ENCODE data around the gene RNF39.

Gene RNF39

GRCh38 chr6:30071858-30072257 is 3.7 kb downstream of the RNF39 start:
- Histone ChIP-seq H3K36me3 (replicated peaks in 1 of 2; ENCODE audit: control insufficient read depth in 2 of 2, insufficient read depth in 2 of 2, low read length in 2 of 2) (peaks cover 2 to 19% of the 10 kb centered on the region in 2 donors), H3K27me3 (ENCODE audit: control insufficient read depth in 3 of 3, insufficient read depth in 3 of 3, low read depth in 1 of 3, low read length in 3 of 3) (peaks cover 17 to 64% (median 48%) of the 10 kb centered on the region in 3 experiments)
- WGBS, 2 donors (ENCODE audit: extremely low coverage in 2 of 2, insufficient read length in 2 of 2, insufficient replicate concordance in 1 of 2): no CpG with 5 or more reads among the region's 3 CpGs

GRCh38 chr6:30071081-30071818 is 4.3 kb downstream of the RNF39 start:
- no peak for DNase-seq (ENCODE audit: low spot score)
- H3K9me3 ChIP-seq (replicated peaks in 1 of 2; ENCODE audit: control insufficient read depth in 2 of 2, insufficient read depth in 1 of 2, low read depth in 1 of 2, low read length in 2 of 2): no peaks in the 10 kb centered on the region
- H3K14ac ChIP-seq (ENCODE audit: low read length): no peak overlapping the region
- no peak overlapping the region for H2BK15ac ChIP-seq (ENCODE audit: low read length)
- no peak overlapping the region for H4K8ac ChIP-seq (ENCODE audit: low read depth, low read length)
- no peak overlapping the region for H3K4ac ChIP-seq (ENCODE audit: low read length)
- H4K91ac ChIP-seq (ENCODE audit: low read depth, low read length, poor library complexity): no peak overlapping the region
- H3K23ac ChIP-seq (ENCODE audit: low read depth, low read length, poor library complexity): no peak overlapping the region
- H3K4me1 ChIP-seq (ENCODE audit: control insufficient read depth in 2 of 2, insufficient read depth in 1 of 2, low read depth in 1 of 2, low read length in 2 of 2): peaks cover 11 to 19% of the 10 kb centered on the region in 2 donors
- H2BK12ac ChIP-seq (ENCODE audit: low read length): no peak overlapping the region
- peak overlapping the region; percentile 40 for H3K4me2 ChIP-seq (ENCODE audit: insufficient read depth, low read length, poor library complexity, severe bottlenecking)
- no CpG with 5 or more reads among the region's 68 CpGs for WGBS, 2 donors (ENCODE audit: extremely low coverage in 2 of 2, insufficient read length in 2 of 2, insufficient replicate concordance in 1 of 2)
- H2BK5ac ChIP-seq (ENCODE audit: low read length): no peak overlapping the region
- H3K79me1 ChIP-seq (ENCODE audit: low read depth, low read length): no peaks in the 10 kb centered on the region
- no peak overlapping the region for H2BK120ac ChIP-seq (ENCODE audit: low read depth, low read length)
- H3K9ac ChIP-seq (ENCODE audit: low read depth, low read length, poor library complexity): peak overlapping the region; percentile 74
- H2AFZ ChIP-seq (ENCODE audit: low read length): no peak overlapping the region
- no peak overlapping the region for H3K4me3 ChIP-seq (ENCODE audit: low read length in 2 of 2)
- peaks cover 2 to 19% of the 10 kb centered on the region in 2 donors for H3K36me3 ChIP-seq (replicated peaks in 1 of 2; ENCODE audit: control insufficient read depth in 2 of 2, insufficient read depth in 2 of 2, low read length in 2 of 2)
- H3K27me3 ChIP-seq (ENCODE audit: control insufficient read depth in 3 of 3, insufficient read depth in 3 of 3, low read depth in 1 of 3, low read length in 3 of 3): peaks cover 17 to 58% (median 42%) of the 10 kb centered on the region in 3 experiments
- no peak overlapping the region for H3K27ac ChIP-seq (replicated peaks; ENCODE audit: low read length)
- no peak overlapping the region for H2AK5ac ChIP-seq (ENCODE audit: low read depth, low read length)
- H3K18ac ChIP-seq (ENCODE audit: low read length): no peak overlapping the region

More at GRCh38 chr6:30071858-30072257, 3.7 kb downstream of the RNF39 start:
- H4K8ac ChIP-seq (ENCODE audit: low read depth, low read length): no peak overlapping the region
- H3K4ac ChIP-seq (ENCODE audit: low read length): no peak overlapping the region
- H2BK120ac ChIP-seq (ENCODE audit: low read depth, low read length): no peak overlapping the region
- no peak overlapping the region for H2AK5ac ChIP-seq (ENCODE audit: low read depth, low read length)
- H3K4me2 ChIP-seq (ENCODE audit: insufficient read depth, low read length, poor library complexity, severe bottlenecking): no peak overlapping the region
- H3K23ac ChIP-seq (ENCODE audit: low read depth, low read length, poor library complexity): no peak overlapping the region
- no peak overlapping the region for H2AFZ ChIP-seq (ENCODE audit: low read length)
- no peaks in the 10 kb centered on the region for H3K79me1 ChIP-seq (ENCODE audit: low read depth, low read length)
- no peak overlapping the region for H2BK15ac ChIP-seq (ENCODE audit: low read length)
- no peak overlapping the region for H4K91ac ChIP-seq (ENCODE audit: low read depth, low read length, poor library complexity)
- H3K4me1 ChIP-seq (ENCODE audit: control insufficient read depth in 2 of 2, insufficient read depth in 1 of 2, low read depth in 1 of 2, low read length in 2 of 2): peaks cover 11 to 19% of the 10 kb centered on the region in 2 donors
- H3K14ac ChIP-seq (ENCODE audit: low read length): no peak overlapping the region
- no peaks in the 10 kb centered on the region for H3K9me3 ChIP-seq (replicated peaks in 1 of 2; ENCODE audit: control insufficient read depth in 2 of 2, insufficient read depth in 1 of 2, low read depth in 1 of 2, low read length in 2 of 2)
- no peak overlapping the region for H2BK5ac ChIP-seq (ENCODE audit: low read length)
- no peak overlapping the region for H2BK12ac ChIP-seq (ENCODE audit: low read length)
- DNase-seq (ENCODE audit: low spot score): no peak
- H3K18ac ChIP-seq (ENCODE audit: low read length): no peak overlapping the region
- no peak overlapping the region for H3K4me3 ChIP-seq (ENCODE audit: low read length in 2 of 2)
- H3K27ac ChIP-seq (replicated peaks; ENCODE audit: low read length): no peak overlapping the region
- no peak overlapping the region for H3K9ac ChIP-seq (ENCODE audit: low read depth, low read length, poor library complexity)

- Histone ChIP-seq H3K4me2 (ENCODE audit: insufficient read depth, low read length, poor library complexity, severe bottlenecking) (peak overlapping the region; percentile 58), H3K9me3 (replicated peaks in 1 of 2; ENCODE audit: control insufficient read depth in 2 of 2, insufficient read depth in 1 of 2, low read depth in 1 of 2, low read length in 2 of 2) (peaks cover 0 to 4% of the 10 kb centered on the region in 2 donors), H2BK120ac (ENCODE audit: low read depth, low read length) (no peak overlapping the region), H3K4me1 (ENCODE audit: control insufficient read depth in 2 of 2, insufficient read depth in 1 of 2, low read depth in 1 of 2, low read length in 2 of 2) (peaks cover 5 to 8% of the 10 kb centered on the region in 2 donors), H2AK5ac (ENCODE audit: low read depth, low read length) (no peak overlapping the region), H4K8ac (ENCODE audit: low read depth, low read length) (no peak overlapping the region), H3K27me3 (ENCODE audit: control insufficient read depth in 3 of 3, insufficient read depth in 3 of 3, low read depth in 1 of 3, low read length in 3 of 3) (peaks cover 6 to 21% (median 8%) of the 10 kb centered on the region in 3 experiments), H2BK5ac (ENCODE audit: low read length) (peak overlapping the region; percentile 72), H3K36me3 (replicated peaks in 1 of 2; ENCODE audit: control insufficient read depth in 2 of 2, insufficient read depth in 2 of 2, low read length in 2 of 2) (peaks cover 2 to 43% of the 10 kb centered on the region in 2 donors), H3K9ac (ENCODE audit: low read depth, low read length, poor library complexity) (no peak overlapping the region), H2BK12ac (ENCODE audit: low read length) (no peak overlapping the region), H2BK15ac (ENCODE audit: low read length) (no peak overlapping the region), H3K79me1 (ENCODE audit: low read depth, low read length) (no peaks in the 10 kb centered on the region), H3K27ac (replicated peaks; ENCODE audit: low read length) (peak overlapping the region; percentile 97), H4K91ac (ENCODE audit: low read depth, low read length, poor library complexity) (no peak overlapping the region), H2AFZ (ENCODE audit: low read length) (peak overlapping the region; percentile 95), H3K14ac (ENCODE audit: low read length) (no peak overlapping the region), H3K18ac (ENCODE audit: low read length) (peak overlapping the region; percentile 98), H3K23ac (ENCODE audit: low read depth, low read length, poor library complexity) (peak overlapping the region; percentile 49), H3K4ac (ENCODE audit: low read length) (no peak overlapping the region), H3K4me3 (ENCODE audit: low read length in 2 of 2) (peak overlapping the region; percentile 76 to 93)
- no peak for DNase-seq (ENCODE audit: low spot score)
- WGBS, 2 donors (ENCODE audit: extremely low coverage in 2 of 2, insufficient read length in 2 of 2, insufficient replicate concordance in 1 of 2): 100% methylated on average over 2 of the region's 8 CpGs
Observed at GRCh38 chr6:30067460-30068139, 8.0 kb downstream of the RNF39 start.

All from neuronal stem cell (in vitro differentiated cells).